AG09319 (cell line): ENCODE data around the gene CD276.

Experiments
- DNase-seq: peaks from one replicate; pipeline ENCODE4 v3.0.0-alpha.2; 2010; ENCODE audit warnings: low read depth; ENCODE audit errors: extremely low read depth
- CTCF ChIP-seq: IDR thresholded peaks from 2 replicates; pipeline ENCODE4 v1.5.1; 2011; ENCODE audit warnings: low read depth, mild to moderate bottlenecking, inconsistent platforms, low read length, moderate library complexity

CD276 gene

GRCh38 chr15:73684581-73685455, 635 bp downstream of the CD276 start:
- no peak for DNase-seq
- TF ChIP-seq CTCF = no peak

- DNase-seq = no peak
- no peak for TF ChIP-seq CTCF
These were observed 1.8 kb downstream of the CD276 start for GRCh38 chr15:73685981-73686380.

- no peak; the same call in 1 of the 2 replicates for TF ChIP-seq CTCF
- peak; percentile 60 for DNase-seq
These were observed 2.6 kb downstream of the CD276 start for GRCh38 chr15:73686781-73687256.

GRCh38 chr15:73687351-73687750, 3.2 kb downstream of the CD276 start:
- DNase-seq = no peak
- no peak for TF ChIP-seq CTCF

- TF ChIP-seq CTCF = no peak
- DNase-seq = no peak
These were observed 4.3 kb downstream of the CD276 start for GRCh38 chr15:73688455-73688854.

GRCh38 chr15:73691396-73691795, 7.2 kb downstream of the CD276 start:
- TF ChIP-seq CTCF = no peak; the same call in 1 of the 2 replicates
- DNase-seq = peak; percentile 43

- DNase-seq = no peak
These were observed 10.2 kb downstream of the CD276 start for GRCh38 chr15:73694419-73694818.

More at GRCh38 chr15:73694419-73694818, 10.2 kb downstream of the CD276 start:
- TF ChIP-seq CTCF = no peak
